Activated CD4-positive, alpha-beta T cell treated with anti-CD3 and anti-CD28 coated beads, Interleukin-2, Interleukin-4, amounts not matched to agents 100 ng/mL and 50 ng/mL, durations not matched to agents 16 hours and 8 hours (primary cell): Measurements from ENCODE around the gene FAM227B.
A peak's percentile ranks its signal among the peaks of the same experiment; 100 is the strongest.

Experiments
- DNase-seq: peaks from one replicate; pipeline ENCODE4 v3.0.0-alpha.2; 2020; ENCODE audit warnings: low spot score

The FAM227B gene

GRCh38 chr15:49293941-49294340 is 326.7 kb downstream of the FAM227B start:
- no peak for DNase-seq

- no peak for DNase-seq
These were observed 330.4 kb downstream of the FAM227B start for GRCh38 chr15:49290191-49290590.

- no peak for DNase-seq
These were observed 332.2 kb downstream of the FAM227B start for GRCh38 chr15:49288391-49288790.

- no peak for DNase-seq
These were observed 333.1 kb downstream of the FAM227B start for GRCh38 chr15:49287481-49287880.

- DNase-seq: peak; percentile 6
These were observed 333.8 kb downstream of the FAM227B start for GRCh38 chr15:49286649-49287404.

GRCh38 chr15:49282366-49282765 is 338.3 kb downstream of the FAM227B start:
- DNase-seq: no peak

- DNase-seq: no peak
These were observed 340.8 kb downstream of the FAM227B start for GRCh38 chr15:49279521-49280456.

GRCh38 chr15:49278751-49279150 is 341.9 kb downstream of the FAM227B start:
- DNase-seq: no peak
